ENCODE results near the gene IL18R1.
"Not testable (repeated sequence)": the region's sequence is repeated elsewhere in the genome, so short reads cannot be mapped to it uniquely, and the experiment has no call there.

IL18R1 gene, protein sequence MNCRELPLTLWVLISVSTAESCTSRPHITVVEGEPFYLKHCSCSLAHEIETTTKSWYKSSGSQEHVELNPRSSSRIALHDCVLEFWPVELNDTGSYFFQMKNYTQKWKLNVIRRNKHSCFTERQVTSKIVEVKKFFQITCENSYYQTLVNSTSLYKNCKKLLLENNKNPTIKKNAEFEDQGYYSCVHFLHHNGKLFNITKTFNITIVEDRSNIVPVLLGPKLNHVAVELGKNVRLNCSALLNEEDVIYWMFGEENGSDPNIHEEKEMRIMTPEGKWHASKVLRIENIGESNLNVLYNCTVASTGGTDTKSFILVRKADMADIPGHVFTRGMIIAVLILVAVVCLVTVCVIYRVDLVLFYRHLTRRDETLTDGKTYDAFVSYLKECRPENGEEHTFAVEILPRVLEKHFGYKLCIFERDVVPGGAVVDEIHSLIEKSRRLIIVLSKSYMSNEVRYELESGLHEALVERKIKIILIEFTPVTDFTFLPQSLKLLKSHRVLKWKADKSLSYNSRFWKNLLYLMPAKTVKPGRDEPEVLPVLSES

DNA sequence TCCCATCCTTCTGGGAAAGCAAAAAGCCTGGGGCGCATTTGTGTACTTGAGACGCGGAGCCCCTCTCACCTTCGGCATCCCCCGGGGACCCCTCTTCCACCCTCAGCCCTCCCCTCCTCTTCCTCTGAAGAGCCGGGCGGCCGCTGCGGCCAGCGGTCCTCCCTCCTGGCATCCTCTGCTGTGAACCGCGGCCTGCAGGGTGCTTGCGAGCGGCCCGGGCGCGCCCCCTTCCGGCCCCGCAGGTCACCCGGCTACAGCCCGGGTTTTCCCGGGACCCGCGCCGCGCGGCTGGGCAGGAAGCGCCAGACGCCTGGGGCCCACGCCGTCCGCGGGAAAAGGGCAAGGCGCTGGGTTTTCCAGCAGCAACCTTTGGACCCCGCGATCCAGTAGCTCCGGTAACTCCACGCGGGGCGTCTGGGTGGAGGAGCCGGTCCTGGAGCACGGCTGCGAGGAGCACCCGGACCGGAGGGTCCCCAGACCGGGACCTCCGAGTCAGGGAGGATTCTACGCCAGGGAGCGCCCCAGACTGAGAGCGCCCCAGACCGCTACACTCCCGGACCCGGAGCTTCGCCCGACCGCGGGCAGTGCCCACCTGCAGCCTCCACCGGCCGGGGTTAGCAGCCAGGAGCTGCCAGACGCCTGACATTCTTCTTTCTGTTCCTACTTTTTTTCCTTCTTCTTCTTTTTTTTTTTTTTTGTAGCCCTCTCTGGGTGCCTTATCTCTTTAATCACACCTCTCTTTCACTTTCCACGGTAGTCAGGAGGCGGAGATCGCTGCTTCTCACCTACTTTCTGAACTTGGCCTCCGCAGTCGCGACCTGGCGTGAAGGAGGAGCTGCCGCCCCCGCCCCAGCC lies at the start of gene IL18R1:
Gene IL18R1, plus strand, starts transcription at position 271 of the 855 bp plus-strand sequence. CDS start 6,865 bp downstream, outside the sequence.
- peak; percentile 21 for DNase-seq

DNA sequence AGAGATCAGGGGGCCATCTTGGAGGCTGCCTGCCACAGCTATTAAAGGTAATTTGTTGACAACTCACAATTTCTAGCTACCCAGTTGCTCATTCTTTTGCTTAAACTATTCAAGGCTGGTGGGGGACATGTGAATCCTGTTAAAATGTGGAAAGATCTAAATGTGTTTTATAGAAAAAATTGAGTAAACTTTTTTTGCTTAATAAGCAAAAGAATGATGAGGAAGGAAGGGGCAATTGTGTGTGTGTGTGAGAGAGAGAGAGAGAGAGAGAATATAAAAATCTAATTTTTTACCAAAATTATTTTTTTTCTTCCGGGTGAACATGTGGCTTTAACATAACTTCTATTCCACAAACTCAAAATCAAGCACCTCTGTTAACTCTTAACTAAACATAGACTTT lies 49.5 kb upstream of the IL18R1 start:
- no peak for DNase-seq

DNA sequence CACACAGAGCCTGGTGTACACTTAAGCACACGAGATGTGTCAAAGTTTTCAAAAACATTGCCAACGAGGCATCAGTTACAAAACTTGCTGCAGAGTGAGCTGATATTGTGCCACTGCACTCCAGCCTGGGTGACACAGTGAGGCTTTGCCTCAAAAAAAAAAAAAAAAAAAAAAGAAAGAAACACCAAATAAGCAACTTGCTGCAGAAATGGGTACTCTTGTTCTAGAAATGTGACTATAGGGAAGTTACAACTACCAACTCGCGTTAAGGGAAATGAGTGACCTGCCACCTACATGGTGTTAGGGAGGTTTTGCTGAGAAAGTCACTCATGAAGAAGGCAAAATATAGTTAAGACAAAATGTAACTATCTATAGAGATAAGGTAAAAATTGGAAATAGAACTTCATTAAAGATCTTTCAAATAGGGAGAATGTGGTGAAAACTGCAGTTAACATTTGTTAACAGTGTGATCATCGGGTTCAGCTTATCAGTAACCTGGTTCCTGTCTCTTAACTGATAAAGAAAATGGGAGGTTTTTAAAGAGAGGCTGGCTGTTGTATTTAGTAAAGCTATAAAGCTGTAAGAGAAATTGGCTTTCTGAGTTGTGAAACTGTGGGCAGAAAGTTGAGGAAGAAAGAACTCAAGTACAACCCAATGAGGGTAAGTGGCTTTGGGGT lies 44.5 kb upstream of the IL18R1 start, which contains the start of gene IL1RL1:
Gene IL1RL1, plus strand, starts transcription at position 600 of the 677 bp plus-strand sequence. CDS start 26,702 bp downstream, outside the sequence.
- DNase-seq: no peak

DNA sequence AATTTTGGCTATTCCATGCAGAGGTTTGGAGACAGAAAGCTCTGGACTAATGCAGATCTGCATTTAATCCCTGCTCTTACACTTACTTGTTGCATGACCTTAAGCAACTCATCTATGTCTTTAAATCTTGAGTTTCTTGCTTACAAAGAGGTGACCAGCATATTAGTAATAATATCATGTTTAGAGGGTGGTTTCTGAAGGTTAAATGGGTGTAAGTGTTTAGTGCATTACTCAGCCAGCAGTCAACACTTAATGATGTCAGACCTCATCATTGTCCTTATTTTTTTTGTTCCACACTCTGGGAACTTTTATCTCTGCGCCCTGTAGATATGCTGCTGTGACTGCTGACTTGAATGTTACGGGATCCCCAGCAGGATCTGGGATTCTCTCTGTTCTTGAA lies 42.6 kb upstream of the IL18R1 start:
- DNase-seq: no peak

DNA sequence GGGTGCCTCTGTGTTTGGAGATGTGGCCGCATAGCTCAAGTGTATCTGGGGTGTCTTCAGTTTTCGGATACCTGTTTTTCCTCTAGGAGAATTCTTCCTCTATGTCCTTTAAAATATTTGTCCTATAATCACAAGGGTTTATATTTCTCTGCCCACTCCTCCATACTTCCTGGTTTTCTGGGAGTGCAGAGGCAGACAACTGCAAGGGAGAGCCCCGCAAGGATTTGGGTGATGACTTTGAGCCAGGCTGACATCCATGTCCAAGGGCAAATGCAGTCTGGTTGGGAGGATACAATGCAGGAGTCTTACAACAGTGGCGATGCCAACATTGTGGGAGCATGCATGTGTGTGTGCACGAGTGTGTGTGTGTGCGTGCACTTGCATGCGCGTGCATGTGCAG lies 42.1 kb upstream of the IL18R1 start:
- no peak for DNase-seq

DNA sequence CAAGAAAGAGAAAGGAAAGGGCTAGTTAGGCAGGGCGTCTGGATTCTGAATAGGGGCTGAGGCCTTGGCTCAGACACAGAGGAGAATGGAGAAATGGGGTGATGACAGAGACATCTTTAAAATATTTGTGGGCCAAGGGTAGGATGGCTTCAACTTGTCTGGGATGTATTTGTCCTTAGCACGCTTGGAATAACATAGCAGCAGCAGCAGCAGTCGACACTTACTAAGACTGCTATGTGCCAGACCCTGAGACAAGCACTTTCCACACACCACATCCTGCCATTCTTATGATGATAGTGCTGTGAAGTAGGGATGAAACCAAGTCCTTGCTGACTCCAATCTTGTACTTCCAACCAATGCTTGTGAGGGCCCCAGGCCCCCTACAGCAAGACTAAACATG lies 41.6 kb upstream of the IL18R1 start:
- no peak for DNase-seq

DNA sequence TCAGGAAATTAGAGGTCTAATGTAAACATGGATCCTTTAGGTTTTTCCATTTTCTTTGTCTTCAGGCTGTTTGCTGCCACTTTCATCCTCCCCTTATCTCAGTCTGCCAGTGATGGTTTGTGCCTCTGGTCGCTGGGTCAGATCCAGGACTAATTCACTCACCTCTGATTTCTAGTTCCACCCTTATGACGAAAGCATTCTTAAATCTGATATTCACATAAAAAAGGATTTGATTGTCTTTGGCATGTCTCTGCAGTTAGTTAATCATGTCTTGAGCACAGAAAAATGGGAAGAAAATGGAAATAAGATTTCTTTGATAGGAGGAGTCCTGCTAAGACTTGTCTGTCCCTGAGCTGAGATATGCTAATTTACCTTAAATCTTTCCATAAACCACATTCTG lies 39.7 kb upstream of the IL18R1 start:
- no peak for DNase-seq

DNA sequence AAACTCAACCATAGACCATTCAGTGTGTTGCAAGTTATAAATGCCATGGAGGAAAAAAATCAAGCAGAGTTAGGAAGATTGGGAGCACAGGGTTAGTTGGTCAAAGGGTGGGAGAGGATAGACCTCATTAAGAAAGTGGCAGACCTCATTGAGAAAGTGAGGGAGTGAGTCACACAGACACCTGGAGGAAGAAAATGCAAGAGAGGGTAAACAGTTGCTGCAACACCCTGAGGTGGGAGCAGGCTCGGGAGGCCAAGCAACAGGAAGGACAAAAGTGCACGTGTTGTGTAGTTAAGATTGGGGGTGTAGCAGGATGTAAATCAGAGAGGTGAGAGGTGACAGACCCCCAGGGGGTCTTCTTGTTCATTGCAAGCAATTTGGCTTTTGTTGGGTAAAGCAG lies 37.9 kb upstream of the IL18R1 start:
- no peak for DNase-seq

DNA sequence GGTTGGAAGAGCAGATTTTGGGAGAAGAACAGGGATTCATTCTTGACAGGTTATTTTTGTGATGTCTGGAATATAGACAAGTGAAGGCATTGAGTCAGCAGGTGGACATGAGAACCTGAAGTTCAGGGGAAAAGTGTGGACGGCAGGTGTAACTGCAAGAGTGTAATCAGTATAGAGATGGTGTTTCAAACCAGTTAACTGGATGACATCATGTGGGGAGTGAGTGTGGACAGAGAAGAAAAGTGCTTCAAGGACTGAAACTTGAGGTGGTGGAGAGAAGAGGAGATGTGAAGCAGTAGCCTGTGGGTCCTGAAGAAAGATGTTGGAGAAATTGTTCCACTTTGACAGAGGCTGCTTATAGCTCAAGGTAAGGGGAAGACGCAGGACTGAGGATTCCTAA lies 37.2 kb upstream of the IL18R1 start:
- no peak for DNase-seq

DNA sequence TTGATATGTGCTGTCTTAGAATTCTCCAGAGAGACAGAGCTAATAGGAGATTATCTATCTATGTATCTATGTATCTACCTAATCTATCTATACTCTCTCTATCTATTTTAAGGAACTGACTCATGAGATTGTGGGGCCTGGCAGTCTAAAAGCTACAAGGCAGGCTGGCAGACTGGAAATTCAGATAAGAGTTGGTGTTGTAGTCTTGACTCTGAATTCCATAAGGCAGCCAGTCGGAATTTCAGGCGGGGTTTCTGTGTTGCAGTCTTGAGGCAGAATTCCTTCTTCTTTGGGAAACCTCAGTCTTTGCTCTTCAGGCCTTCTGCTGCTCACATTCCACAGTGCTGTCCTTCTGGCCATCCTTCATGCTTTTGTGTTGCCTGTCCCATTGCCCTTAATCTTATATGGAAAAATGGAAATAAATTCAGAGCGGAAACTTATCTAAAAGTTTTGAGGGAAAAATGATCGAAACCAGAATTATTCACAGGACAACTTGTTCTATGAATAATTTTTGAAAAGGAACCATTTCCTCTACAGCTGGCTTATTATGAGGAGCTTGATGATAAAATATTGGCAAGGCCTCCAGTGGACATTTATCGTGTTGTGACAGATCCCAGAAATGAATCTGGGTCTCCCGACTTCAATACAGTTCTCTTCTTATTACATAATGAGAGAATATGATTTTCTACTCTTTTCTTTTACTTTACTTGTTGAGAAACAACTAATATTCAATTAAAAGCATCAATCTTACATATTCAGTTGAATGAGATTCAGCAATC lies 33.5 kb upstream of the IL18R1 start:
- no peak for DNase-seq

DNA sequence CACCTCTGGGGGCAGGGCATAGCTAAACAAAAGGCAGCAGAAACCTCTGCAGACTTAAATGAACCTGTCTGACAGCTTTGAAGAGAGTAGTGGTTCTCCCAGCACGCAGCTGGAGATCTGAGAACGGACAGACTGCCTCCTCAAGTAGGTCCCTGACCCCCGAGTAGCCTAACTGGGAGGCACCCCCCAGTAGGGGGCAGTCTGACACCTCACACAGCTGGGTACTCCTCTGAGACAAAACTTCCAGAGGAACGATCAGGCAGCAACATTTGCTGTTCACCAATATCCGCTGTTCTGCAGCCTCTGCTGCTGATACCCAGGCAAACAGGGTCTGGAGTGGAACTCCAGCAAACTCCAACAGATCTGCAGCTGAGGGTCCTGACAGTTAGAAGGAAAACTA lies 30.7 kb upstream of the IL18R1 start:
- not testable (repeated sequence) for DNase-seq

DNA sequence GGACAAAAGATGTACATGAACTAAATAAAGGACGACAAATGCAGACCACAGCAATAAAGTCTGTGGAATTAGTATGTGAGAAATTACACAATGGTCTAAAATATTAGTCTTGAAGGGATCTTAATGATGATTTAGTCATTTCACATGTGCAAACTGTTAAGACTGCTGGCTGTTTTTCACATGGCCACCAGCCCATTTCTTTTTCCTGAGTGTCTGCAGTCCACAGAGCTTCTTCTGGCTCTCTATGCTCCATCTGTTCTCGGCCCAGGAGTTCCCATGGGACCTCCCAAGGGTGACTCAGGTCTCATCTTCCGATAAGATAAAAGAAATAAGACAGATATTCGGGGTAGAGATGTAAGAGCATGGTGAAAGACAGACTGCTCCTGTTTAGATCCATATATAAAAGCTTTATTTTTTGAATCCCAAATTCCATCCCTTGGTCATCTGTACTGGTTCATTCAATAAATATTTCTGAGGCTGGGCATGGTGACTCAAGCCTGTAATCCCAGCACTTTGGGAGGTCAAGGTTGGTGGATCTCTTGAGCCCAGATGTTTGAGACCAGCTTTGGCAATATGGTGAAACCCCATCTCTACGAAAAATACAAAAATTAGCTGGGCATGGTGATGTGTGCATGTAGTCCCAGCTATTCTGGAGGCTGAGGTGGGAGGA lies 24.1 kb upstream of the IL18R1 start:
- no peak for DNase-seq

DNA sequence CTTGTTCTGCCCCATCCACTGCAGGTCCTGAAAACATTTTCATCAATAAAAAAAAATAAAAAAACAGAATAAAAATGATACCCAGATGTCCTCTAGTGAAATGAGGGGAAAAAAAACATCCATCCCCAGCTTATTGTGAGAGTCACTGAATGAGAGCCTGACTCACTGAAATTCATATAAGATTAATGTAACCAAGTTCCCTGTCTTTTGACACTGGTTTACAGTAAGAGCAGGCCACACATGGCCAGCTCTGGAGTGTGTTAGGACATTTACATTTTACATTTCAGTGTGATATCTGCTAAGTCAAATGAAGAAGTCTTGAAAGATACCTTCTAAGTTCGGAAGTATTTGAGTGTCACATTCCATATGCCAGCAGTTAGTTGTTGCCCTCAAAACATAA lies 21.1 kb upstream of the IL18R1 start:
- DNase-seq: no peak

DNA sequence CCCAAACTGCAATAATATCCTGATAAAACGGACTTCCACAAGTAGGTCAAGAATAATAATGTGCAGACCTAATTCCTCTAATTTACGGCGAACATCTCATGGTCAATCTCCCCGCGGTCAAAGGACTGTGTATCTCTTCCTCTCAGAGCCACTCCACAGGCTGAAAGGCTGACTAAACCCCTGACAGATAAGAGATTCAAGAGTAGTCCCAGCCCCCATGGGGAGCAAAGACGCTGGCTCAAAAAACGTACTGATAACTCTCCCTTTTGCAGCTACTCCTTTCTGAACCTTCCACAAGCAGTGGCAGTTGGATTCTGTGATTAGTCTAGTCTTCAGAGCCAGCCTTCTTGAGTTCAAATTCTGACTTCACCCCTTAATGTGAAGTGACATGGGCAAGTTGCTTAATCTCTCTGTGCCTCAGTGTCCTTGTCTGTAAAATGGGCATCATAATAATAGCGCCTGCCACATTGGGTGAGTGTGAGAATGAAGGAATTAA lies 19.7 kb upstream of the IL18R1 start:
- no peak for DNase-seq

DNA sequence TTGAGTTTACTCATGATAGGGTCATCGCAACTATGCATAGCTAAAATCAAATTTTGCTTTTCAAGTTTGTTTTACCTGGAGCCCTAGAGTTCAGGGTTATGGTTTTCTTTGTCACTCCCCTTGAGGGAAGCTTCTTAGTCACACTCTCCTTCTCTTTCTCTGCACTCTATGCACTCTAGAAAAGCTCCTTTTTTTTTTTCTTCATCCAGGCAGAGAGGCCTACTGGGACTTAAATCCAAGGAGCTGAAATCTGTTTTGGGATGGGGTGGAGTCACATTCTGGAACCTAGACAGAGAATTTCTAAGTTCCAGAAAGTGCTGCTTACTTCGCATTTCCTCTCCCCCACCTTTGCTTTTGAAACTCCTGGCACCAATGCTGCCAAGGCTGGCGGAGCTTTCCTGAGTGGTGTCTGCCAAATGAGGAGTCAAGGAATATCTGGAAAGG lies 19.1 kb upstream of the IL18R1 start:
- no peak for DNase-seq

DNA sequence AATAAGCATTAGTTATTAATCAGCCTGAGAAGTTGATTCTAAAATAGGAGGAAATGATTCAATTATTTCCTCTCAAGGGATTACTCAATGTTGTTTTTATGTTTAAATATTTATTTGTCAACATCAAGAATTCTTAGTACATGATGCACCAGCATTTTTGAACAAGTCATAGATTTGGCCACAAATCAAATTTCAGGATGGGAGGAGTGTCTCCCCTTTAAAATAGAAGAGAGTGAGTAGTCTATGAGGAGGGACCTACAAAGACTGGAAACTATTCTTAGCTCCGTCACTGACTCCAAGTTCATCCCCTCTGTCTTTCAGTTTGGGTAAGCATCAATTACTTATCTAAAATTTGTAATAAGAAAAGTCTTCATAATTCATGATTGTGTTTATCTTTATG lies 18.6 kb upstream of the IL18R1 start:
- DNase-seq: no peak

DNA sequence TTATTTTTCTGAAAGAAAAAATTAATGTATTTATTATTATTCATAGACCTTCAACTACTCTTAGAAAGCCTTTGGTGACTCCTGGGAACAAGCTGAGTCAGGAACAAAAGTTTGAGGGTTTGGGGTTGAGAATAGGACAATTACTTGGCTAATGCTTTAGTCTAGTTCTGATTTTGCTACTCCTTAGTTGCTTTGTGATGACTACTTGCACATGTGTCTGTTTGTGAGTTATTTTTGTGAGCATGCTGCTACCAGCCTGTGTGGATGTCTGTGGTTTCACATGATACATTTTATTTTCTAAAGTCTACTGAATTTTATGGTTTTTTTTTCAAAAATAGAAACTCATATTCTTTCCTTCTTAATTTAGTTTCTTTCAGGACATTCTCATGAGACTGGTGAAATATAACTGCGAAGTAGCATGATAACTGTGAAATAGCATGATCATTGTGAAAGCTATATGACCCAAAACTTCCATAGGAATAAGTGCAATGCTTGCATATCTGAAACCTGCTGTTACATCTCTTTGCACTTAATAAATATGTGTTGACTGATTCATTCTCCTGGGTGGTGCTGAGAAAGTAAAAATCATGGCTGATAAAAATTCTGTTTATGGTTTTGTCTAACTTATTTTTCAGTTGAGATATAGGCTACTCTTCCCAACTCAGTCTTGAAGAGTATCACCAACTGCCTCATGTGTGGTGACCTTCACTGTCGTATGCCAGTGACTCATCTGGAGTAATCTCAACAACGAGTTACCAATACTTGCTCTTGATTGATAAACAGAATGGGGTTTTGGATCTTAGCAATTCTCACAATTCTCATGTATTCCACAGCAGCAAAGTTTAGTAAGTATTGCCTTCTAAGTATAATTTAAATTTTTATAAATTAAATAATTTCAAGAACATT lies 17.9 kb upstream of the IL18R1 start:
- DNase-seq: no peak

DNA sequence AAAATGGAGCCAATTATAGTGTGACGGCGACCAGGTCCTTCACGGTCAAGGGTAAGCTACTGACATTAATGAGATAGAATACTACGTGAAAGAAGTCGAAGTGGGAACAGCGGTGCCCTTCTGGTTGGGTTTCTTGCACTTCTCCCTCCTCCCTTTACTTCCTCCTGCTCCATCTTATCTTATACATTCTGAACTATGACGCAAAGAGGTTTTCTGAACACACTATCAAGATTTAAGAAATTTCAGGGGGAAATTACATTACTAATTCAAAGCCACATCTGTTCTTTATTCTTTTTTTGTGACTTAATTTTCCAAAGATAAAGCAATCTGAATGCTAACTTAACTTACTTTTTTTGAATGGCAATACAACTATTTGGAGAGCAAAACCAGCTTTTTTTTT lies 14.8 kb upstream of the IL18R1 start:
- DNase-seq: no peak

DNA sequence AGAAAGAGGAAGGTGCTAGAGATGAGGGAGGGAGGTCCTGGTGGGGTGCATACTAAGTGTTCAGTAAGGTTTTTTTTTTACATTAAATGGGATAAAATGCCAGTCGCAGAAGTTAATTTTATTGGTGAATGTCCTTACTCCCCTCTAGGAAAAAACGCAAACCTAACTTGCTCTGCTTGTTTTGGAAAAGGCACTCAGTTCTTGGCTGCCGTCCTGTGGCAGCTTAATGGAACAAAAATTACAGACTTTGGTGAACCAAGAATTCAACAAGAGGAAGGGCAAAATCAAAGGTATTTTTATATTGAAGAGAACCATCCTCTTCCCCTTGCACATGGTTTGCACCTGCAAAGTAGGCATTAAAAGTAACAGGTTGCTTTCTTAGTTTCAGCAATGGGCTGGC lies 12.7 kb upstream of the IL18R1 start:
- no peak for DNase-seq

DNA sequence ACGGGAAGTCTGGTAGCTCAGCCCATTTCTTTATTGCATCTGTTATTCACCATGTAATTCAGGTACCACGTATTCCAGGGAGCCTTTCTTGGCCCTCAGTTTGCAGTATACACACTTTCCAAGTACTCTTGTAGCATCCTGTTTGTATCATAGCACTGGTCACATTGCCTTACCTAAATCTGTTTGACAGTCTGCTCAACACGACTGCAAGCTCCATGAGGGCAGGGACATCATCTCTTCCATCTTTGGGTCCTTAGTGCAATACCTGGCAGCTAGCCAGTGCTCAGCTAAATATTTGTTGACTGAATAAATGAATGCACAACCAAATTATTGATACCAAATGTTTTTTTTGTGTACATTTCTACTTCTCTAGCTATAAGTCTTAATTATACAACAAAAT lies 11.2 kb upstream of the IL18R1 start:
- no peak for DNase-seq

All from NCI-H2171 treated with DMSO at 0.1 percent for 48 hours (cell line).